ENCODE results near the gene TTF2. TPM values are rescaled to one million over a fixed set of nuclear protein-coding genes. Genes with fewer than 3 reads are reported as not detected.

TTF2 gene
- total and polyA plus RNA-seq, 2 of the 8 experiments (the other 6 are each of a cell fraction or from before 2014, with no cell fraction given) = 16.9 to 89.6 TPM

DNA sequence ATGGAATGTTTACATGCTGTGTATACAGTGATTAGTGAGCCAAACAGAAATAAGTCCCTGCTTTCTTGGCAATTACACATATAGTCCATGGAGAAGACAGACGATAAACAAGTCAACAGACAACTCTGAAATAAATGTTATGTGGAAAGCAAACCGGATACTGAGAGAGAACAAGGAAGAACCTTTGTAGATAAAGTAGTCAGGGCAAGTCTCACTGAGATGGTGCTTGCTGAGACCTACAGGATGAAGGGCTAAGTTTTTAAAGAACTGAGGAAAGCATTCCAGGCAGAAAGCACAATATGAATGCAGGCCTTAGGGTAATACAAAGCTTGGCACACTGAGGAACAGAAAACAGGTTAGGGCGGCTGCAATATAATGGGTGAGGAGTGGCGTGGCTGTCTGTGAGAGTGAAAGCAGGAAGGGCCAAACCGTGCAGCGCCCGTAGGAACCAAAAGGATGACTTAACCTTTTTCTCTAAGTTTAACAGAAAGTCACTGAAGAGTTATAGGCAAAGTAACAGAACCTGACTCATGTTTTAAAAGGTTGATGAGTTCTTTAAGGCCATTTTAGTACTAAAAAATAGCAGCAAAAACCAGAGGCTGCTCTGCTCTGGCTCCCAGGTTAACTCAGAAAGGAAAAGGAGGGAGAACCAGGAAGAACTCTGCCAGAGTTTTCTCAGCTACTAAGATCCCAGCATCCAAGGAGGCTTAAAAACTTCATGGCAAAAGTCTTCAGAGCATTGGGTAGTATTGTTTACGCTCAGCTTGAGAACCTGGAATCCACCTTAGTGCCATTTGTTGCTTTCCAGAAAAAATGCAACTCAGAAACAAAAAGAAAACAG lies 8.7 kb upstream of the TTF2 start (continued):
- TF ChIP-seq MAFK (IDR thresholded peaks at IDR 0.05; ENCODE audit: low read depth, low read length) (no peak), TCF12 (IDR thresholded peaks at IDR 0.05; ENCODE audit: low read depth, low read length) (no peak), RNF2 (IDR thresholded peaks at IDR 0.05; ENCODE audit: borderline replicate concordance, low read depth, low read length, missing control alignments, poor library complexity, severe bottlenecking) (no peak)
- TF ChIP-seq, protein P1, sequence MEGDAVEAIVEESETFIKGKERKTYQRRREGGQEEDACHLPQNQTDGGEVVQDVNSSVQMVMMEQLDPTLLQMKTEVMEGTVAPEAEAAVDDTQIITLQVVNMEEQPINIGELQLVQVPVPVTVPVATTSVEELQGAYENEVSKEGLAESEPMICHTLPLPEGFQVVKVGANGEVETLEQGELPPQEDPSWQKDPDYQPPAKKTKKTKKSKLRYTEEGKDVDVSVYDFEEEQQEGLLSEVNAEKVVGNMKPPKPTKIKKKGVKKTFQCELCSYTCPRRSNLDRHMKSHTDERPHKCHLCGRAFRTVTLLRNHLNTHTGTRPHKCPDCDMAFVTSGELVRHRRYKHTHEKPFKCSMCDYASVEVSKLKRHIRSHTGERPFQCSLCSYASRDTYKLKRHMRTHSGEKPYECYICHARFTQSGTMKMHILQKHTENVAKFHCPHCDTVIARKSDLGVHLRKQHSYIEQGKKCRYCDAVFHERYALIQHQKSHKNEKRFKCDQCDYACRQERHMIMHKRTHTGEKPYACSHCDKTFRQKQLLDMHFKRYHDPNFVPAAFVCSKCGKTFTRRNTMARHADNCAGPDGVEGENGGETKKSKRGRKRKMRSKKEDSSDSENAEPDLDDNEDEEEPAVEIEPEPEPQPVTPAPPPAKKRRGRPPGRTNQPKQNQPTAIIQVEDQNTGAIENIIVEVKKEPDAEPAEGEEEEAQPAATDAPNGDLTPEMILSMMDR (IDR thresholded peaks at IDR 0.05; ENCODE audit: control extremely low read depth in 1 of 3, insufficient read depth in 1 of 3, low read depth in 1 of 3, low read length in 3 of 3) = no peak
